ENCODE results near the gene SENP1.

DNA sequence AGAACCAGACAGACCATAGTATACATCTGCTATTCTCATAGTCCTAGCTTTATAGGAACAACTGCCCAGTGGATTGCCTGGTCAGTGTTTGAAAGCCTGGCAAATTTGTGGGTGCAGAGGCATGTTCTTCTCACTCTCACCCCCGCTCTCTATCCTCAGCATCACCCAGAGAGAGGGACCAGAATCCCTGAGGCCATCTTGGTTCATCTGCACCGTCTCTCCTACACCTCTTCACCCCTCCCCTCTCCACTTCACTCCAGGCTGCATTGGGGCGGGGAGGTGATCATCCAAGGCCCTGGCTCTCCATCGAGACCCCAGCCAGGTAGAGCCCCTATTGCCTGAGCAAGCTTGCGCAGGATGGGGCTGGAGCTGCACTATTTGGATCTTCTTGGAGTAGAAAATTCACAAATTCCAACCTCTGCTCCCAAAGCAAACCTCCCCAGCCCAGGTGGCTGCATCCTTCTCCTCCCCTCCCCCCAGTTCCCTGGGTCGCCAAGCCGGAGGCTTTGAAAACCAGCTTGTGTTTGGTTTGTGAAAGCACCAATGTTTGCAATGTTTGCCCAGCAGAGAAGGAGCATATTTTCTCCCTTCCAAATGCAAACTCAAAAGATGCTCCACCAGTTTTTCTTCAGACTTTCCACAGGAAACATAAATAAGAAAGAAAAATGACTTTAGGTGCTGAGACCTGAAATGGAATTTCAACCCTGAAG, 83.0 kb downstream of the SENP1 start:
- TF ChIP-seq, protein P1, sequence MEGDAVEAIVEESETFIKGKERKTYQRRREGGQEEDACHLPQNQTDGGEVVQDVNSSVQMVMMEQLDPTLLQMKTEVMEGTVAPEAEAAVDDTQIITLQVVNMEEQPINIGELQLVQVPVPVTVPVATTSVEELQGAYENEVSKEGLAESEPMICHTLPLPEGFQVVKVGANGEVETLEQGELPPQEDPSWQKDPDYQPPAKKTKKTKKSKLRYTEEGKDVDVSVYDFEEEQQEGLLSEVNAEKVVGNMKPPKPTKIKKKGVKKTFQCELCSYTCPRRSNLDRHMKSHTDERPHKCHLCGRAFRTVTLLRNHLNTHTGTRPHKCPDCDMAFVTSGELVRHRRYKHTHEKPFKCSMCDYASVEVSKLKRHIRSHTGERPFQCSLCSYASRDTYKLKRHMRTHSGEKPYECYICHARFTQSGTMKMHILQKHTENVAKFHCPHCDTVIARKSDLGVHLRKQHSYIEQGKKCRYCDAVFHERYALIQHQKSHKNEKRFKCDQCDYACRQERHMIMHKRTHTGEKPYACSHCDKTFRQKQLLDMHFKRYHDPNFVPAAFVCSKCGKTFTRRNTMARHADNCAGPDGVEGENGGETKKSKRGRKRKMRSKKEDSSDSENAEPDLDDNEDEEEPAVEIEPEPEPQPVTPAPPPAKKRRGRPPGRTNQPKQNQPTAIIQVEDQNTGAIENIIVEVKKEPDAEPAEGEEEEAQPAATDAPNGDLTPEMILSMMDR (IDR thresholded peaks at IDR 0.05) = no peak
- TF ChIP-seq POLR2A (IDR thresholded peaks at IDR 0.05) = no peak
